Astrocyte (in vitro differentiated cells and primary cell): ENCODE results near the gene KIF24. TPM values are rescaled to one million over a fixed set of nuclear protein-coding genes. Genes with fewer than 3 reads are reported as not detected.

Experiments
- DNase-seq: peaks from one replicate; pipeline ENCODE4 v3.0.0-alpha.2; 2010; ENCODE audit warnings: low read depth
- FAIRE-seq: peaks from 2 replicates; lab custom pipeline; 2011; peaks lifted over from hg19 to GRCh38; lab: Jason Lieb, UNC
- H2AFZ ChIP-seq: 2 replicates; pipeline ENCODE4 v1.6.0; 2012; ENCODE audit warnings: low read depth, low read length, inconsistent platforms
- H3K27ac ChIP-seq: 2 replicates; pipeline ENCODE4 v1.5.1; 2011; ENCODE audit warnings: low read depth, low read length, inconsistent platforms
- H3K27me3 ChIP-seq: 2 replicates; pipeline ENCODE4 v1.6.0; 2011; ENCODE audit warnings: low read length, inconsistent platforms; ENCODE audit not compliant: insufficient read depth
- H3K36me3 ChIP-seq: 2 replicates; pipeline ENCODE4 v1.5.1; 2011; ENCODE audit warnings: low read length, inconsistent platforms; ENCODE audit not compliant: insufficient read depth
- H3K4me1 ChIP-seq: 2 replicates; pipeline ENCODE4 v1.5.1; 2011; ENCODE audit warnings: low read length, inconsistent platforms; ENCODE audit not compliant: insufficient read depth
- H3K4me2 ChIP-seq: 2 replicates; pipeline ENCODE4 v1.6.0; 2012; ENCODE audit warnings: low read length, inconsistent platforms
- H3K4me3 ChIP-seq: 2 replicates; pipeline ENCODE4 v1.5.1; 2011; ENCODE audit warnings: low read depth, mild to moderate bottlenecking, low read length, inconsistent platforms; ENCODE audit not compliant: insufficient read depth
- H3K79me2 ChIP-seq: 2 replicates; pipeline ENCODE4 v1.6.0; 2012; ENCODE audit warnings: mild to moderate bottlenecking, low read length, inconsistent platforms; ENCODE audit not compliant: insufficient read depth
- H3K9ac ChIP-seq: 2 replicates; pipeline ENCODE4 v1.6.0; 2012; ENCODE audit warnings: mild to moderate bottlenecking, low read length, inconsistent platforms
- H3K9me3 ChIP-seq: 2 replicates; pipeline ENCODE4 v1.5.1; 2012; ENCODE audit warnings: low read depth, mild to moderate bottlenecking, low read length, inconsistent platforms; ENCODE audit not compliant: insufficient read depth
- H4K20me1 ChIP-seq: 2 replicates; pipeline ENCODE4 v1.6.0; 2012; ENCODE audit warnings: low read length, inconsistent platforms; ENCODE audit not compliant: insufficient read depth
- H3K27ac Mint-ChIP-seq: one replicate; pipeline ENCODE4 v1.8.0; 2021; ENCODE audit warnings: mild to moderate bottlenecking, mixed read lengths; ENCODE audit not compliant: unreplicated experiment
- H3K27me3 Mint-ChIP-seq: one replicate; pipeline ENCODE4 v1.8.0; 2021; ENCODE audit warnings: low read depth, mixed read lengths; ENCODE audit not compliant: unreplicated experiment
- H3K36me3 Mint-ChIP-seq: one replicate; pipeline ENCODE4 v1.8.0; 2021; ENCODE audit warnings: low read depth, mixed read lengths; ENCODE audit not compliant: unreplicated experiment
- H3K4me1 Mint-ChIP-seq: one replicate; pipeline ENCODE4 v1.8.0; 2021; ENCODE audit warnings: low read depth, mixed read lengths; ENCODE audit not compliant: unreplicated experiment
- H3K4me3 Mint-ChIP-seq: one replicate; pipeline ENCODE4 v1.8.0; 2021; ENCODE audit warnings: mild to moderate bottlenecking, moderate library complexity, mixed read lengths; ENCODE audit not compliant: unreplicated experiment
- H3K9me3 Mint-ChIP-seq: one replicate; pipeline ENCODE4 v1.8.0; 2021; ENCODE audit warnings: mild to moderate bottlenecking, mixed read lengths; ENCODE audit not compliant: unreplicated experiment
- EZH2 ChIP-seq: IDR thresholded peaks from 2 replicates; pipeline ENCODE4 v1.6.1; 2012; ENCODE audit warnings: mild to moderate bottlenecking, low read length, inconsistent platforms; ENCODE audit not compliant: insufficient read depth
- total RNA-seq: library from RNA; stranded (reverse); gene quantifications from 2 replicates; pipeline ENCODE4 v1.2.1, GENCODE V29; 2021
- TF ChIP-seq, protein P1 (sequence below): IDR thresholded peaks from 2 replicates; pipeline ENCODE4 v1.5.1; 2011; ENCODE audit warnings: low read depth, mild to moderate bottlenecking, inconsistent platforms, low read length, moderate library complexity; ENCODE audit not compliant: insufficient read depth

Gene KIF24
- total RNA-seq, 1 donor from 2014 or later: 0.86 TPM

DNA sequence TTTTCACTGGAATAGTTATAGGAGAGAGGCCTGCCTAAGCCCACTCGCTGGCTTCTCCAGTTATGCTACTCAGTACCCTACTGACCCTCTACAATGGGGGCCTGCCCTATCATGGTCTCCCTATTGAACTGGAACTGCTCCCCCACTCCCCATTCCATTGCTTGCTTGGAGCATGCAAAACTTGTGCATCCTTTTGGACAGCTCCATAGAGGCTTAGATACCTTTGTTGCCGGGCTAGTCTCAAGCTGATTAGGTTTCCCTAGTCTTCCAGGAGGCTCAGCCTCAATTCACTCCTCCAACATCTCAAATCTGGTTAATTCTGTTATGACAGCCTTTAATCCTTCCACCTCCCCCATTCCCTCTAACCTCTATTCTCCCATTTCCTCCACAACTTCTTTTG, 39.9 kb downstream of the KIF24 start:
- no peak overlapping the region for H3K4me2 ChIP-seq
- H3K9me3 Mint-ChIP-seq: no peaks in the 10 kb centered on the region
- H3K27ac ChIP-seq: no peak overlapping the region
- no peaks in the 10 kb centered on the region for H4K20me1 ChIP-seq
- H3K4me3 Mint-ChIP-seq: no peak overlapping the region
- no peaks in the 10 kb centered on the region for H3K4me1 Mint-ChIP-seq
- no peaks in the 10 kb centered on the region for H3K9me3 ChIP-seq
- no peaks in the 10 kb centered on the region for H3K27me3 ChIP-seq
- no peak overlapping the region for H2AFZ ChIP-seq
- H3K36me3 Mint-ChIP-seq: no peaks in the 10 kb centered on the region
- FAIRE-seq (no peak), DNase-seq (no peak)
- H3K4me3 ChIP-seq: no peak overlapping the region
- TF ChIP-seq, protein P1, sequence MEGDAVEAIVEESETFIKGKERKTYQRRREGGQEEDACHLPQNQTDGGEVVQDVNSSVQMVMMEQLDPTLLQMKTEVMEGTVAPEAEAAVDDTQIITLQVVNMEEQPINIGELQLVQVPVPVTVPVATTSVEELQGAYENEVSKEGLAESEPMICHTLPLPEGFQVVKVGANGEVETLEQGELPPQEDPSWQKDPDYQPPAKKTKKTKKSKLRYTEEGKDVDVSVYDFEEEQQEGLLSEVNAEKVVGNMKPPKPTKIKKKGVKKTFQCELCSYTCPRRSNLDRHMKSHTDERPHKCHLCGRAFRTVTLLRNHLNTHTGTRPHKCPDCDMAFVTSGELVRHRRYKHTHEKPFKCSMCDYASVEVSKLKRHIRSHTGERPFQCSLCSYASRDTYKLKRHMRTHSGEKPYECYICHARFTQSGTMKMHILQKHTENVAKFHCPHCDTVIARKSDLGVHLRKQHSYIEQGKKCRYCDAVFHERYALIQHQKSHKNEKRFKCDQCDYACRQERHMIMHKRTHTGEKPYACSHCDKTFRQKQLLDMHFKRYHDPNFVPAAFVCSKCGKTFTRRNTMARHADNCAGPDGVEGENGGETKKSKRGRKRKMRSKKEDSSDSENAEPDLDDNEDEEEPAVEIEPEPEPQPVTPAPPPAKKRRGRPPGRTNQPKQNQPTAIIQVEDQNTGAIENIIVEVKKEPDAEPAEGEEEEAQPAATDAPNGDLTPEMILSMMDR: no peak
- TF ChIP-seq EZH2: no peak
- no peak overlapping the region for H3K27ac Mint-ChIP-seq
- H3K79me2 ChIP-seq: no peaks in the 10 kb centered on the region
- H3K9ac ChIP-seq: no peak overlapping the region
- no peaks in the 10 kb centered on the region for H3K36me3 ChIP-seq
- no peaks in the 10 kb centered on the region for H3K4me1 ChIP-seq
- no peaks in the 10 kb centered on the region for H3K27me3 Mint-ChIP-seq

DNA sequence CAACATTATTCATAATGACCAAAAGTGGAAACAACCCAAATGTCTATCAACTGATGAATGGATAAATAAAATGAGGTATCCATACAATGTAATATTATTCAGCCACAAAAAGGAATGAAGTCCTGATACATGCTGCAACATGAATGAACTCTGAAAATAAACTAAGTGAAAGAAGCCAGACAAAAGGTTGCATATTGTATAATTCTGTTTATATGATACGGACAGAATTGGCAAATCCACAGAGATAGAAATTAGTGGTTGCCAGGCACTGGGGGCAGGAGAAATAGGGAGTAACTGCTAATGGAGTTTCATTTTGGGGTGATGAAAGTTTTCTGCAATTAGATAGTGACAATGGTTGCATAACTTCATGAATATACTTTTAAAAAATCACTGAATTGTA, 47.0 kb downstream of the KIF24 start:
- H3K4me3 ChIP-seq: no peak overlapping the region
- no peak overlapping the region for H3K27ac ChIP-seq
- no peak overlapping the region for H2AFZ ChIP-seq
- no peak overlapping the region for H3K4me3 Mint-ChIP-seq
- no peaks in the 10 kb centered on the region for H3K36me3 Mint-ChIP-seq
- no peaks in the 10 kb centered on the region for H3K9me3 ChIP-seq
- H3K79me2 ChIP-seq: no peaks in the 10 kb centered on the region
- H3K27me3 Mint-ChIP-seq: no peaks in the 10 kb centered on the region
- no peaks in the 10 kb centered on the region for H3K4me1 ChIP-seq
- no peak for TF ChIP-seq EZH2
- TF ChIP-seq, protein P1: no peak
- no peaks in the 10 kb centered on the region for H3K27me3 ChIP-seq
- no peak overlapping the region for H3K9ac ChIP-seq
- no peaks in the 10 kb centered on the region for H3K4me1 Mint-ChIP-seq
- DNase-seq (no peak), FAIRE-seq (no peak)
- no peak overlapping the region for H3K4me2 ChIP-seq
- no peaks in the 10 kb centered on the region for H3K36me3 ChIP-seq
- H4K20me1 ChIP-seq: no peaks in the 10 kb centered on the region
- no peaks in the 10 kb centered on the region for H3K9me3 Mint-ChIP-seq
- no peak overlapping the region for H3K27ac Mint-ChIP-seq

DNA sequence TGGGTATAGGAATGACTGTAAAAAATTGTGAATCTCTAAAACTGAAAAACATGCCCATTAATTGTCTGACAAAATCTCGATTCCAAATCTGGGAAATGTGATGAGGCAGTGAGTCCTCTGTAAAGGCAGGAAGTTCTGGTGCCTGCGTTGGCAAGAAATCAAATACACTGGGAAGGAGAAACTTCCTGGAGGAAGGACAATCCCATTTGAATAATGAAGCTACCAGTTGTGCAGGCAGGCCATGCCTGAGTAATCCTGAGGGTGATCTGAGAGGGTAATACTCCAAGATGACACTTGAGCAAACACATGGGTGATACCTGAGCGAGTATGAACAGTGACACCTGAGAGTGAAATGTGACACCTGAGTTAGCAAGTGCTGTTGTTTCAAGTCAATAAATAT, 49.7 kb downstream of the KIF24 start:
- Histone ChIP-seq H3K36me3 (no peaks in the 10 kb centered on the region), H4K20me1 (no peaks in the 10 kb centered on the region), H3K27ac (no peak overlapping the region), H3K4me3 (no peak overlapping the region), H3K4me2 (no peak overlapping the region), H3K27me3 (no peaks in the 10 kb centered on the region), H3K9ac (no peak overlapping the region), H3K4me1 (no peaks in the 10 kb centered on the region), H3K9me3 (no peaks in the 10 kb centered on the region), H2AFZ (no peak overlapping the region), H3K79me2 (no peaks in the 10 kb centered on the region)
- TF ChIP-seq, protein P1: no peak
- no peak for TF ChIP-seq EZH2
- Mint-ChIP-seq H3K4me3 (no peak overlapping the region), H3K36me3 (no peaks in the 10 kb centered on the region), H3K4me1 (no peaks in the 10 kb centered on the region), H3K9me3 (no peaks in the 10 kb centered on the region), H3K27ac (no peak overlapping the region), H3K27me3 (no peaks in the 10 kb centered on the region)
- DNase-seq (no peak), FAIRE-seq (no peak)

Other genes starting within 250 kb of the KIF24 start
- gene DCAF12, start 202.6 kb downstream of the KIF24 start, total RNA-seq: 29.8 and 36.0 TPM in 2 replicates
- 52.0 and 60.8 TPM in 2 replicates for gene UBAP1, start 150.2 kb downstream of the KIF24 start, total RNA-seq
- gene NUDT2, start 301 bp upstream of the KIF24 start, total RNA-seq: 12.8 and 12.9 TPM in 2 replicates
- gene MYORG, start 47.6 kb upstream of the KIF24 start, total RNA-seq: 6.9 and 7.3 TPM in 2 replicates
- 59.9 and 63.5 TPM in 2 replicates for gene FAM219A, start 129.3 kb upstream of the KIF24 start, total RNA-seq
- gene DNAI1, start 129.5 kb upstream of the KIF24 start, total RNA-seq: 0.58 and 1.8 TPM in 2 replicates
- gene ENHO, start 193.7 kb upstream of the KIF24 start, total RNA-seq: 0.55 and 1.1 TPM in 2 replicates